ENCODE results near the gene ABHD16A.

The ABHD16A gene

DNA sequence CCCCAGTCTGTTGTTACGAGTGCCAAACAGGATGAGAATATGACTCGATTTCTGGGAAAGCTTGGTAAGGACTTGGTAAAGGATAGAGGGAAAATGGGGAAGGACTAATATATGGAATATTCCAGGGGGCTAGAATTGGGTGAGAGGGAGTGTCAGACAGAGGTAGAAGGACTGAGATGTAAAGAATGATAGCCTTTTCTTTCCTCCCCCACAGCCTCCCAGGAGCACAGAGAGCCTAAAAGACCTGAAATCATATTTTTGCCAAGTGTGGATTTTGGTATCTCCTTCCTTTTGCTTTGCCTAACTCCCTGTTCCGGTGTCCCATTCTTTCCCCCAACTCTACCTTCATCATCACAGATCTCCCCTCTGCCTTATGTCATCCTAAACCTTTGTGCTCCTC is 39.8 kb upstream of the ABHD16A start:
- Histone ChIP-seq H2BK5ac (ENCODE audit: low read length) (no peak overlapping the region), H4K8ac (ENCODE audit: low read depth, low read length) (no peak overlapping the region), H3K36me3 (ENCODE audit: control insufficient read depth, insufficient read depth, low read length) (no peaks in the 10 kb centered on the region), H3K79me2 (ENCODE audit: control insufficient read depth, insufficient read depth, low read length) (no peaks in the 10 kb centered on the region), H3K23ac (ENCODE audit: low read length) (no peak overlapping the region), H4K5ac (ENCODE audit: low read length) (no peak overlapping the region), H3K4me2 (ENCODE audit: low read length) (no peak overlapping the region), H2BK120ac (ENCODE audit: low read depth, low read length) (no peak overlapping the region), H3K4me3 (ENCODE audit: low read length) (no peak overlapping the region), H3K9ac (ENCODE audit: low read length) (no peak overlapping the region), H3K4ac (ENCODE audit: low read depth, low read length) (no peak overlapping the region), H3K4me1 (ENCODE audit: control insufficient read depth, low read depth, low read length) (peaks cover 14% of the 10 kb centered on the region), H3K27ac (ENCODE audit: low read depth, low read length) (no peak overlapping the region), H2AK5ac (ENCODE audit: low read length) (no peak overlapping the region), H3K56ac (ENCODE audit: low read length) (no peak overlapping the region), H2BK15ac (replicated peaks; ENCODE audit: low read depth) (no peak overlapping the region), H3K18ac (ENCODE audit: low read length) (no peak overlapping the region), H3K27me3 (ENCODE audit: insufficient read depth, low read length, poor library complexity) (no peaks in the 10 kb centered on the region), H3K79me1 (ENCODE audit: low read length) (no peaks in the 10 kb centered on the region)
- no CpG with 5 or more reads among the region's 3 CpGs for WGBS (ENCODE audit: extremely low coverage, insufficient coverage, low lambda C conversion rate)
- DNase-seq, result no peak

DNA sequence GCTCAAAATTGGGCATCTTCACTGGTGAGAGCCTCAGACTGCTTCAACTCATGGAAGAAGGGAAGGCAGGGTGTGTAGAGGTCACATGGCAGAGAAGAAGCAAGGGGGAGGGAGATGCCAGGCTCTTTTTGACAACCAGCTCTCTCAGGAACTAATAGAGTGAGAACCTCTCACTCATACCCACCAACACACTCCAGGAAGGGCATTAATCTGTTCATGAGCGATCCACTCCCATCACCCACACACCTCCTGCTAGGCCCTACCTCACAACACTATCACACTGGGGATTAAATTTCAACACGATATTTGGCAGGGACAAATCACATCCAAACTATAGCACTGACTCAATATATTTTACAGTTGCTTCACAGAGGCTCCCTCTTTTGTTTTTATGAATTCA is 38.7 kb upstream of the ABHD16A start:
- Histone ChIP-seq H3K27me3 (ENCODE audit: insufficient read depth, low read length, poor library complexity) (no peaks in the 10 kb centered on the region), H3K79me2 (ENCODE audit: control insufficient read depth, insufficient read depth, low read length) (no peaks in the 10 kb centered on the region), H2BK120ac (ENCODE audit: low read depth, low read length) (no peak overlapping the region), H3K18ac (ENCODE audit: low read length) (no peak overlapping the region), H3K4ac (ENCODE audit: low read depth, low read length) (no peak overlapping the region), H2BK15ac (replicated peaks; ENCODE audit: low read depth) (no peak overlapping the region), H3K4me3 (ENCODE audit: low read length) (no peak overlapping the region), H3K27ac (ENCODE audit: low read depth, low read length) (no peak overlapping the region), H4K8ac (ENCODE audit: low read depth, low read length) (no peak overlapping the region), H3K79me1 (ENCODE audit: low read length) (no peaks in the 10 kb centered on the region), H3K4me2 (ENCODE audit: low read length) (no peak overlapping the region), H2AK5ac (ENCODE audit: low read length) (no peak overlapping the region), H3K4me1 (ENCODE audit: control insufficient read depth, low read depth, low read length) (peaks cover 17% of the 10 kb centered on the region), H3K23ac (ENCODE audit: low read length) (no peak overlapping the region), H4K5ac (ENCODE audit: low read length) (no peak overlapping the region), H3K36me3 (ENCODE audit: control insufficient read depth, insufficient read depth, low read length) (no peaks in the 10 kb centered on the region), H3K56ac (ENCODE audit: low read length) (no peak overlapping the region), H2BK5ac (ENCODE audit: low read length) (no peak overlapping the region), H3K9ac (ENCODE audit: low read length) (no peak overlapping the region)
- no peak for DNase-seq
- WGBS (ENCODE audit: extremely low coverage, insufficient coverage, low lambda C conversion rate), result no CpG with 5 or more reads among the region's 2 CpGs

GRCh38 chr6:31740397-31741223 is 37.5 kb upstream of the ABHD16A start:
- Histone ChIP-seq H3K27ac (ENCODE audit: low read depth, low read length) (peak overlapping the region; percentile 73), H2BK15ac (replicated peaks; ENCODE audit: low read depth) (no peak overlapping the region), H3K79me2 (ENCODE audit: control insufficient read depth, insufficient read depth, low read length) (peaks cover 7% of the 10 kb centered on the region), H4K5ac (ENCODE audit: low read length) (no peak overlapping the region), H2BK5ac (ENCODE audit: low read length) (peak overlapping the region; percentile 69), H3K4me3 (ENCODE audit: low read length) (peak overlapping the region; percentile 37), H3K79me1 (ENCODE audit: low read length) (no peaks in the 10 kb centered on the region), H3K4me1 (ENCODE audit: control insufficient read depth, low read depth, low read length) (peaks cover 18% of the 10 kb centered on the region), H3K9ac (ENCODE audit: low read length) (peak overlapping the region; percentile 89), H3K4ac (ENCODE audit: low read depth, low read length) (peak overlapping the region; percentile 95), H2AK5ac (ENCODE audit: low read length) (peak overlapping the region; percentile 34), H3K4me2 (ENCODE audit: low read length) (peak overlapping the region; percentile 77), H3K36me3 (ENCODE audit: control insufficient read depth, insufficient read depth, low read length) (no peaks in the 10 kb centered on the region), H3K23ac (ENCODE audit: low read length) (peak overlapping the region; percentile 90), H3K27me3 (ENCODE audit: insufficient read depth, low read length, poor library complexity) (no peaks in the 10 kb centered on the region), H3K18ac (ENCODE audit: low read length) (peak overlapping the region; percentile 47), H3K56ac (ENCODE audit: low read length) (peak overlapping the region; percentile 96), H2BK120ac (ENCODE audit: low read depth, low read length) (no peak overlapping the region), H4K8ac (ENCODE audit: low read depth, low read length) (no peak overlapping the region)
- no CpG with 5 or more reads among the region's 29 CpGs for WGBS (ENCODE audit: extremely low coverage, insufficient coverage, low lambda C conversion rate)
- DNase-seq, result no peak

DNA sequence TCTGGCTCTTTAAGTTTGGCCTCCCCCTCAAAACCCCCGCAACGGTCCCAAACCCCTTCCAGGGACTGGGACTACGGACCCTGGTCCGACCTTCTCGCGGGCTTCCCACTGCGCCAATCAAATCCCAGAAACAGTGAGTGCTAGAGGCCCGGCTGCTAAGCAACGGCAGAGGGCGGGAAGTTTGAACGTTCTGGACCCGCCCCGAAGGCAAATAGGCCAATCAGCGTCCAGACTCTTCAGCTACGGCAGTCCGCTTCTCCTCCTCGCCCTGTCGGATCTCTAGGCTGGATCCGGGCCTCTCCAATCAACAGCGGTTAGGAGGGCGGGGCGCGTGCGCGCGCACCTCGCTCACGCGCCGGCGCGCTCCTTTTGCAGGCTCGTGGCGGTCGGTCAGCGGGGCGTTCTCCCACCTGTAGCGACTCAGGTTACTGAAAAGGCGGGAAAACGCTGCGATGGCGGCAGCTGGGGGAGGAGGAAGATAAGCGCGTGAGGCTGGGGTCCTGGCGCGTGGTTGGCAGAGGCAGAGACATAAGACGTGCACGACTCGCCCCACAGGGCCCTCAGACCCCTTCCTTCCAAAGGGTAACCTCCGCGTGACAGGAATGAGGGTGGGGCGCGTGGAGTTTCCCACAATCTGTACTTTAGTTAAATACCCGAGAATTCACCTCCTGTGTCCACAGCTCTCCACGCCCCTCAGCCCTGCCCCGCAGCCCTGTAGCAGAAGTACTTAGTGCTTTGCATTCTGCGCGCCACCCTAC is 36.7 kb upstream of the ABHD16A start, which contains the start of gene MSH5:
Gene MSH5, plus strand, starts transcription at position 367 of the 758 bp plus-strand sequence. CDS start 462 bp downstream, outside the sequence.
- Histone ChIP-seq H3K79me1 (ENCODE audit: low read length) (no peaks in the 10 kb centered on the region), H3K27me3 (ENCODE audit: insufficient read depth, low read length, poor library complexity) (no peaks in the 10 kb centered on the region), H2AK5ac (ENCODE audit: low read length) (peak within 1 kb of the TSS; percentile 72), H3K36me3 (ENCODE audit: control insufficient read depth, insufficient read depth, low read length) (no peaks in the 10 kb centered on the region), H2BK120ac (ENCODE audit: low read depth, low read length) (peak within 1 kb of the TSS; percentile 7), H4K5ac (ENCODE audit: low read length) (no peak within 1 kb of the TSS), H3K56ac (ENCODE audit: low read length) (peak within 1 kb of the TSS; percentile 96), H2BK15ac (replicated peaks; ENCODE audit: low read depth) (peak within 1 kb of the TSS; percentile 14), H3K9ac (ENCODE audit: low read length) (peak within 1 kb of the TSS; percentile 89), H3K4ac (ENCODE audit: low read depth, low read length) (peak within 1 kb of the TSS; percentile 95), H3K4me2 (ENCODE audit: low read length) (peak within 1 kb of the TSS; percentile 77), H3K27ac (ENCODE audit: low read depth, low read length) (peak within 1 kb of the TSS; percentile 73), H4K8ac (ENCODE audit: low read depth, low read length) (no peak within 1 kb of the TSS), H3K79me2 (ENCODE audit: control insufficient read depth, insufficient read depth, low read length) (peaks cover 15% of the 10 kb centered on the region), H3K18ac (ENCODE audit: low read length) (peak within 1 kb of the TSS; percentile 53), H2BK5ac (ENCODE audit: low read length) (peak within 1 kb of the TSS; percentile 69), H3K4me1 (ENCODE audit: control insufficient read depth, low read depth, low read length) (peaks cover 18% of the 10 kb centered on the region), H3K23ac (ENCODE audit: low read length) (peak within 1 kb of the TSS; percentile 90), H3K4me3 (ENCODE audit: low read length) (peak within 1 kb of the TSS; percentile 37)
- WGBS (ENCODE audit: extremely low coverage, insufficient coverage, low lambda C conversion rate), result no CpG with 5 or more reads among the region's 58 CpGs
- peak; percentile 100 for DNase-seq

- H3K18ac ChIP-seq (ENCODE audit: low read length), result peak overlapping the region; percentile 53
- H3K36me3 ChIP-seq (ENCODE audit: control insufficient read depth, insufficient read depth, low read length), result peaks cover 7% of the 10 kb centered on the region
- no peak overlapping the region for H3K23ac ChIP-seq (ENCODE audit: low read length)
- H3K4ac ChIP-seq (ENCODE audit: low read depth, low read length), result peak overlapping the region; percentile 73
- DNase-seq, result peak; percentile 80
- no peak overlapping the region for H4K5ac ChIP-seq (ENCODE audit: low read length)
- peaks cover 28% of the 10 kb centered on the region for H3K79me2 ChIP-seq (ENCODE audit: control insufficient read depth, insufficient read depth, low read length)
- peak overlapping the region; percentile 42 for H3K27ac ChIP-seq (ENCODE audit: low read depth, low read length)
- H2BK15ac ChIP-seq (replicated peaks; ENCODE audit: low read depth), result peak overlapping the region; percentile 67
- H2BK5ac ChIP-seq (ENCODE audit: low read length), result peak overlapping the region; percentile 46
- H4K8ac ChIP-seq (ENCODE audit: low read depth, low read length), result no peak overlapping the region
- peak overlapping the region; percentile 34 for H3K9ac ChIP-seq (ENCODE audit: low read length)
- no CpG with 5 or more reads among the region's 6 CpGs for WGBS (ENCODE audit: extremely low coverage, insufficient coverage, low lambda C conversion rate)
- H2AK5ac ChIP-seq (ENCODE audit: low read length), result peak overlapping the region; percentile 71
- H3K4me1 ChIP-seq (ENCODE audit: control insufficient read depth, low read depth, low read length), result peaks cover 25% of the 10 kb centered on the region
- H3K79me1 ChIP-seq (ENCODE audit: low read length), result peaks cover 11% of the 10 kb centered on the region
- H3K27me3 ChIP-seq (ENCODE audit: insufficient read depth, low read length, poor library complexity), result no peaks in the 10 kb centered on the region
- no peak overlapping the region for H3K4me3 ChIP-seq (ENCODE audit: low read length)
- H3K56ac ChIP-seq (ENCODE audit: low read length), result peak overlapping the region; percentile 86
- H3K4me2 ChIP-seq (ENCODE audit: low read length), result no peak overlapping the region
- peak overlapping the region; percentile 7 for H2BK120ac ChIP-seq (ENCODE audit: low read depth, low read length)
Observed at GRCh38 chr6:31737991-31738979, 35.2 kb upstream of the ABHD16A start.
